ENCODE results near the gene ITGB2. TPM values are rescaled to one million over a fixed set of nuclear protein-coding genes. Genes with fewer than 3 reads are reported as not detected.
A peak's percentile ranks its signal among the peaks of the same experiment; 100 is the strongest.

Gene ITGB2
- total RNA-seq, 2 donors from 2014 or later = 16.7 to 63.6 TPM

DNA sequence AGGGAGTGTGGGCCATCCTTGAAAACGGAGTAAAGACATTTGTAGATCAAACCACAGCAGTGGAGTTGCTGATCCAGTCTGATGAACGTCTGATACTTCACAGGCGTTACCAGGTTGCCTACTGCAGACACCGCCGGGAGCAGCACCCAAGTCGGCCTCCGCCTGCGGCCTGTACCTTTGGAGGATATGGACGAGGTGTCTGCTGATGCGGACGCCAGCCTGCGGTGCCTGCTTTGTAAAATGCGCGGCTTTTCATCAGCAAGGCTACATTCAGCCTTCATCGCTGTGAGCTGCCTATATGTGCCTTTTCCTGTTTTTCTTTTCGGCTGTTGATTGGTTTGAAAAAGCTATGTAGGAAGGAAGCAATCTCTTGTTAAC, 35.1 kb upstream of the ITGB2 start:
- H3K27ac ChIP-seq = peak overlapping the region; percentile 91 to 92
- no peaks in the 10 kb centered on the region for H3K9me3 ChIP-seq
- peaks cover 0 to 76% of the 10 kb centered on the region in 2 donors for H3K4me1 ChIP-seq
- no peak overlapping the region for H3K4me3 ChIP-seq
- no peaks in the 10 kb centered on the region for H3K27me3 ChIP-seq
- H3K36me3 ChIP-seq = no peaks in the 10 kb centered on the region
- TF ChIP-seq, protein P1, sequence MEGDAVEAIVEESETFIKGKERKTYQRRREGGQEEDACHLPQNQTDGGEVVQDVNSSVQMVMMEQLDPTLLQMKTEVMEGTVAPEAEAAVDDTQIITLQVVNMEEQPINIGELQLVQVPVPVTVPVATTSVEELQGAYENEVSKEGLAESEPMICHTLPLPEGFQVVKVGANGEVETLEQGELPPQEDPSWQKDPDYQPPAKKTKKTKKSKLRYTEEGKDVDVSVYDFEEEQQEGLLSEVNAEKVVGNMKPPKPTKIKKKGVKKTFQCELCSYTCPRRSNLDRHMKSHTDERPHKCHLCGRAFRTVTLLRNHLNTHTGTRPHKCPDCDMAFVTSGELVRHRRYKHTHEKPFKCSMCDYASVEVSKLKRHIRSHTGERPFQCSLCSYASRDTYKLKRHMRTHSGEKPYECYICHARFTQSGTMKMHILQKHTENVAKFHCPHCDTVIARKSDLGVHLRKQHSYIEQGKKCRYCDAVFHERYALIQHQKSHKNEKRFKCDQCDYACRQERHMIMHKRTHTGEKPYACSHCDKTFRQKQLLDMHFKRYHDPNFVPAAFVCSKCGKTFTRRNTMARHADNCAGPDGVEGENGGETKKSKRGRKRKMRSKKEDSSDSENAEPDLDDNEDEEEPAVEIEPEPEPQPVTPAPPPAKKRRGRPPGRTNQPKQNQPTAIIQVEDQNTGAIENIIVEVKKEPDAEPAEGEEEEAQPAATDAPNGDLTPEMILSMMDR (IDR thresholded peaks at IDR 0.05) = no peak
- no peak for DNase-seq (ENCODE audit: low spot score)

DNA sequence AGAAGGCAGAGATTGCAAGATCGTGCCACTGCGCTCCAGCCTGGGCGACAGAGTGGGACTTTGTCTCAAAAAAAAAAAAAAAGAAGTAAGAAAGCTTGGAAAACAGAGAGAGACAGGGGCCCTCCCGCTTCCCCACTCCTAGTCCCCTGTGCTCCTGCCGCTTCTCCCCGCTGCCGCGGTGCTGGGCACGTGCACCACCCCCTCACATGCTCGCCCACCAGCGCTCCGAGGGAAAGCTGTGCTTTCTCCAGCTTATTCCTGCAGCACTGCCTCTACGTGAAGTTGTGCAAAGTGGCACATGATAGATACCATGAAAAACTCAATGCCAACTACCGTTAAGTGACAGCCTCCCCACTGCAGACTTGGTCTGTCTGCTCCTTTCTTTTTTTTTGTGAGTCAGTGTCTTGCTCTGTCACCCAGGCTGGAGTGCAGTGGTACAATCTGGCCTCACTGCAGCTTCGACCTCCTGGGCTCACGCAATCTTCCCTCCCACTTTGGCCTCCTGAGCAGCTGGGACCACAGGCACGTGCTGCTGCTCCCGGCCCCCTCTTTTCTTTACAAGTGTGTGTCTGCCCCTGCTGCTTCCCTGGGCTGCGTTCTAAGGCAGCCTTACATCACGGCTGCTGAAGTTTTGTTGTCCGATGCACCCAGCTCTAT, 34.6 kb upstream of the ITGB2 start:
- Histone ChIP-seq H3K4me3 (no peak overlapping the region), H3K36me3 (no peaks in the 10 kb centered on the region), H3K4me1 (peaks cover 0 to 77% of the 10 kb centered on the region in 2 donors), H3K27me3 (no peaks in the 10 kb centered on the region), H3K9me3 (no peaks in the 10 kb centered on the region), H3K27ac (peak overlapping the region; percentile 91 to 92)
- TF ChIP-seq, protein P1 (IDR thresholded peaks at IDR 0.05) = no peak
- DNase-seq (ENCODE audit: low spot score) = no peak

DNA sequence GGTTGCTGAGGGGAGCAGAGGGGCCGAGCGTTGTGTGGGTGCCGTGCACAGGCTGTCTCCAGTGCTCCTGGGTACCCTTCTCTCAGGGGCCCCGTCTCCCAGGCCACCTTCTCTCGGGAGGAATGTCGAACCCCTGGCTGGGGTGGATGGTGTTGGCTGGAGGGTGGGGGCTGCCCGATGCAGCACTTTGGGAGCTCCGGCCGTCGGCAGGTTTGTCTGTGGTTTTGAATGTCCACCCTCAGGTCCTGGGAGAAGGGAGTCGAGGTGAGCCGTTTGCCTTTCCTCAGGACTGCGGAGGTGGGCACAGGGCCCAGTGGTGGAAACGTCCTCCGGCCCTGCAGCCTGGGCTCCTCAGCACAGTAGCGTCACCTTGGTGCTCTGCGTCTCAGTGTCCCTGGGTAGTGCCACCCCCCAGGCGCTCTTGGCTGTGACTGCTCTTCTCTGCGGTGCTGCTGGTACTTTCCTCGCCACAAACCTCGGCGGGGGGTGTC, 33.6 kb upstream of the ITGB2 start:
- Histone ChIP-seq H3K4me3 (no peak overlapping the region), H3K9me3 (no peaks in the 10 kb centered on the region), H3K36me3 (no peaks in the 10 kb centered on the region), H3K27ac (peak overlapping the region; percentile 91 to 92), H3K4me1 (peaks cover 0 to 77% of the 10 kb centered on the region in 2 donors), H3K27me3 (no peaks in the 10 kb centered on the region)
- no peak for DNase-seq (ENCODE audit: low spot score)
- TF ChIP-seq, protein P1 (IDR thresholded peaks at IDR 0.05) = no peak

DNA sequence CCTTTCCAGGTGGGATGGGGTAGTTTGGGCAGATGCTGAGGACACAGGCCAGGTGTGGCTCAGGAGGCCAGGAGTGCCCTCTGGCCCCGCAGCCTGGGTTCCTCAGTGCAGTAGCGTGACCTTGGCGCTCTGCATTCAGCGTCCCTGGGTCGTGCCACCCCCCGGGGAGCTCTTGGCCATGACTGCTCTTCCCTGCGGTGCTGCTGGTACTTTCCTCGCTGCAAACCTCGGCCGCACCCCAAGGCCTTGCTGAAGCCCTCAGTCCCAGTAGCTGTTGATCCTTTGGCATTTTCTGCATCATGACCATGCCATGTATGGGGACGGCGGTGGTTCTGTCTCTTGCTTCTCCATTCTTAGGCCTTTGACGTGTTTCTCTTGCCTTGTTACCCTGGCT, 32.9 kb upstream of the ITGB2 start:
- no peak for DNase-seq (ENCODE audit: low spot score)
- peaks cover 0 to 77% of the 10 kb centered on the region in 2 donors for H3K4me1 ChIP-seq

DNA sequence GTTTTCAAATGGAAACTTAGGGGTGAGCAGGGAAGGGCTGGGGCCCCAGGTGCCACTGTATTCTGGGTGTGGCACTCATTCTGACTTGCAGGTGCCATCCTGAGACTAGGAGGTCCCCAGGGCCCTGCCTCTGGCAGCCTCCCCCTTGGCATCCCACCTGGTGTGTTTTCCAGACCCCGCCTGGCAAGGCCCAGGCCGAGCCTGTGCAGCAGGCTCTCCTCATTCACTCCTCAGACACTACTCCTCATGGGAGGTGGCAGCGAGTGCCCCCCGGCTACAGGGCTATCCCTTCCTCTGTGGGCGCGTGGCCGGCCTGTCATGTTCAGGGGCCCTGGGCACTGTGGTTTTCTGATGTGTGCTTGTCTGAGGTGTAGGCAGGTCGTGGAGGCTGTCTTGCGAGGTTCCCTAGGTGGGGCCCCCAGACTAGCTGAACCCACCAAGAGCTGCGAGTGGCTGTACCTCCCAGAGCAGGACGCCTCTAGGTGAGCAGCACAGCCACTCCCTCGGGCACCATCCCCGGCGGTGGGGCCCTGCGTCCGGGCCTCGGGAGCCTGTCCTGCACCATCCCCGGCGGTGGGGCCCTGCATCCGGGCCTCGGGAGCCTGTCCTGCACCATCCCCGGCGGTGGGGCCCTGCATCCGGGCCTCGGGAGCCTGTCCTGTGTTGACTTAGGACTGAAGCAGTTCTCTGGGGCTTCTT, 32.4 kb upstream of the ITGB2 start:
- DNase-seq (ENCODE audit: low spot score) = no peak
- Histone ChIP-seq H3K27me3 (no peaks in the 10 kb centered on the region), H3K9me3 (no peaks in the 10 kb centered on the region), H3K36me3 (no peaks in the 10 kb centered on the region), H3K4me3 (no peak overlapping the region), H3K4me1 (peaks cover 0 to 75% of the 10 kb centered on the region in 2 donors), H3K27ac (peak overlapping the region; percentile 91 to 92)
- TF ChIP-seq, protein P1 (IDR thresholded peaks at IDR 0.05) = no peak

More for the DNA sequence above, 32.9 kb upstream of the ITGB2 start:
- H3K4me3 ChIP-seq = no peak overlapping the region
- H3K36me3 ChIP-seq = no peaks in the 10 kb centered on the region
- H3K27me3 ChIP-seq = no peaks in the 10 kb centered on the region
- peak overlapping the region; percentile 91 to 92 for H3K27ac ChIP-seq
- H3K9me3 ChIP-seq = no peaks in the 10 kb centered on the region
- TF ChIP-seq, protein P1 (IDR thresholded peaks at IDR 0.05) = no peak
